AG09309 (cell line): ENCODE data around the gene FGF14.

ENCODE experiments used
- DNase-seq: peaks from one replicate; pipeline ENCODE4 v3.0.0-alpha.2; 2010; ENCODE audit warnings: low read depth
- H3K4me3 ChIP-seq: 2 replicates; pipeline ENCODE4 v1.5.1; 2011; ENCODE audit warnings: mild to moderate bottlenecking, low read depth, low read length, moderate library complexity; ENCODE audit not compliant: control insufficient read depth
- CTCF ChIP-seq: IDR thresholded peaks from 2 replicates; pipeline ENCODE4 v1.5.1; 2011; ENCODE audit warnings: mild to moderate bottlenecking, low read depth, low read length, inconsistent platforms; ENCODE audit not compliant: insufficient read depth, control insufficient read depth; ENCODE audit errors: missing control alignments

FGF14 gene

GRCh38 chr13:102132777-102133295 lies 269.0 kb downstream of the FGF14 start:
- no peak for TF ChIP-seq CTCF
- H3K4me3 ChIP-seq, result no peak overlapping the region
- DNase-seq, result no peak

- DNase-seq, result no peak
- no peak for TF ChIP-seq CTCF
- H3K4me3 ChIP-seq, result no peak overlapping the region
These were observed 270.6 kb downstream of the FGF14 start for GRCh38 chr13:102131246-102131645.

- TF ChIP-seq CTCF, result no peak
- H3K4me3 ChIP-seq, result no peak overlapping the region
- peak; percentile 1 for DNase-seq
These were observed 273.5 kb downstream of the FGF14 start for GRCh38 chr13:102128216-102128810.

- no peak for TF ChIP-seq CTCF
- no peak overlapping the region for H3K4me3 ChIP-seq
- no peak for DNase-seq
These were observed 274.7 kb downstream of the FGF14 start for GRCh38 chr13:102127153-102127552.

GRCh38 chr13:102122147-102122546 lies 279.7 kb downstream of the FGF14 start:
- no peak overlapping the region for H3K4me3 ChIP-seq
- TF ChIP-seq CTCF, result no peak
- no peak for DNase-seq

GRCh38 chr13:102117175-102117831 lies 284.5 kb downstream of the FGF14 start:
- no peak overlapping the region for H3K4me3 ChIP-seq
- TF ChIP-seq CTCF, result no peak
- DNase-seq, result no peak
